K562 (cell line): ENCODE data around the gene MAP4. TPM values are rescaled to one million over a fixed set of nuclear protein-coding genes. Genes with fewer than 3 reads are reported as not detected.

Experiments used
- CHCHD3 ChIP-seq: fragments of 250-450 bp; sonication (Bioruptor Pico); IDR thresholded peaks from 2 replicates; pipeline ENCODE4 v2.1.2; 2022; ENCODE audit warnings: mild to moderate bottlenecking
- CREM ChIP-seq: IDR thresholded peaks from 2 replicates; pipeline ENCODE4 v1.6.1; 2014; ENCODE audit warnings: antibody characterized with exemption, low read depth
- ETV6 ChIP-seq, 3 experiments: fragments of 150-350 bp in 1 of 3; sonication (generic) in 1 of 3; formaldehyde crosslinking in 1 of 3; IDR thresholded peaks; 2 replicates each; pipeline versions ENCODE4 v1.6.1 to v1.8.0; 2014 to 2022; ENCODE audit warnings: borderline replicate concordance in 2 of 3, low read depth in 2 of 3, antibody characterized with exemption in 1 of 3, low read length in 1 of 3, mild to moderate bottlenecking in 1 of 3, missing genetic modification reagents in 1 of 3
- FOXA3 ChIP-seq, 2 experiments: fragments of 450-650 bp in 1 of 2; sonication (generic) in 1 of 2; formaldehyde crosslinking; IDR thresholded peaks in 1 of 2; conservative IDR thresholded peaks in 1 of 2; 2 replicates each; pipeline versions ENCODE4 v1.4.0 to v1.8.0; 2020 to 2022; ENCODE audit warnings: mild to moderate bottlenecking in 2 of 2, missing genetic modification reagents in 1 of 2
- FOXJ2 ChIP-seq: fragments of 200-800 bp; sonication (Bioruptor generic); IDR thresholded peaks from 2 replicates; pipeline ENCODE4 v1.6.1; 2016; ENCODE audit warnings: missing genetic modification characterization, missing compliant biosample characterization
- GABPB1 ChIP-seq: sonication (generic); formaldehyde crosslinking; IDR thresholded peaks from 2 replicates; pipeline ENCODE4 v1.8.0; 2022; ENCODE audit warnings: mild to moderate bottlenecking, missing genetic modification reagents
- HNRNPL ChIP-seq: fragments of 200-400 bp; formaldehyde crosslinking; IDR thresholded peaks from 2 replicates; pipeline ENCODE4 v1.6.1; 2017; ENCODE audit warnings: low read depth, mild to moderate bottlenecking, low read length
- ILF3 ChIP-seq: fragments of 450-650 bp; IDR thresholded peaks from 2 replicates; pipeline ENCODE4 v1.6.1; 2018; ENCODE audit warnings: antibody characterized with exemption, mild to moderate bottlenecking, moderate library complexity, borderline replicate concordance
- MXI1 ChIP-seq: IDR thresholded peaks from 2 replicates; pipeline ENCODE4 v1.6.1; 2011; ENCODE audit warnings: low read depth, mild to moderate bottlenecking, improper control_type of control experiment, low read length
- POLR2A ChIP-seq: fragments of 450-650 bp; conservative IDR thresholded peaks from 2 replicates; pipeline ENCODE4 v1.6.1; 2016
- RBFOX2 ChIP-seq: fragments of 200-400 bp; formaldehyde crosslinking; IDR thresholded peaks from 2 replicates; pipeline ENCODE4 v1.6.1; 2017; ENCODE audit warnings: low read depth, mild to moderate bottlenecking, low read length, moderate library complexity
- RBM25 ChIP-seq: fragments of 200-400 bp; formaldehyde crosslinking; IDR thresholded peaks from 2 replicates; pipeline ENCODE4 v1.6.1; 2018; ENCODE audit warnings: low read length, low read depth, moderate library complexity; ENCODE audit not compliant: severe bottlenecking
- SPI1 ChIP-seq: IDR thresholded peaks from 2 replicates; pipeline ENCODE4 v1.6.1; 2011; ENCODE audit warnings: low read depth, low read length, control low read depth, borderline replicate concordance
- YY1 ChIP-seq, 3 experiments: IDR thresholded peaks; 2 replicates each; pipeline ENCODE4 v1.6.1; 2011; ENCODE audit warnings: low read length in 2 of 3, mild to moderate bottlenecking in 2 of 3, moderate library complexity in 2 of 3, borderline replicate concordance in 1 of 3, control low read depth in 1 of 3, low read depth in 1 of 3; ENCODE audit not compliant: insufficient read depth in 3 of 3, insufficient replicate concordance in 2 of 3, control insufficient read depth in 1 of 3, insufficient read length in 1 of 3; ENCODE audit errors: extremely low read depth in 1 of 3
- polyA plus RNA-seq, 8 experiments: library from polyadenylated mRNA; depleted of rRNA in 4 of 8; stranded (reverse) in 5 of 8; unstranded in 3 of 8; fragments of >200 nt; fragmentation: Nextera tagmentation in 2 of 8; fragmentation: Illumina TruSeq in 1 of 8; extraction: Ambion mirVana in 2 of 8; extraction: Trizol in 1 of 8; gene quantifications; 2 replicates each; pipeline versions ENCODE4 v1.2.1 to v1.2.3, GENCODE V29; 2011 to 2014; ENCODE audit warnings: inconsistent platforms in 1 of 8, missing spikeins in 1 of 8
- total RNA-seq, 7 experiments: library from RNA; depleted of rRNA in 6 of 7; stranded (reverse); fragments of >200 nt in 6 of 7; fragmentation: Illumina TruSeq in 2 of 7; extraction: Trizol in 2 of 7; gene quantifications; 2 replicates each; pipeline versions ENCODE4 v1.2.1 to v1.2.3, GENCODE V29; 2011 to 2021; ENCODE audit warnings: low replicate concordance in 1 of 7
- TF ChIP-seq, protein P1 (sequence below): fragments of 250-450 bp; sonication (Bioruptor Pico); IDR thresholded peaks from 2 replicates; pipeline ENCODE4 v1.4.0; 2020
- TF ChIP-seq, protein P2 (sequence below), 2 experiments: fragments of 250-450 bp in 1 of 2; fragments of 450-650 bp in 1 of 2; sonication (Bioruptor Pico) in 1 of 2; IDR thresholded peaks; 2 replicates each; pipeline versions ENCODE4 v1.6.1 to v1.8.0; 2016 to 2021; ENCODE audit warnings: mild to moderate bottlenecking in 2 of 2, moderate library complexity in 2 of 2, missing compliant biosample characterization in 1 of 2, missing genetic modification characterization in 1 of 2

Gene MAP4
- total and polyA plus RNA-seq, 9 of the 15 experiments (the other 6 are each of a cell fraction or from before 2014, with no cell fraction given), result 13.3 to 141 (median 36.8) TPM

DNA sequence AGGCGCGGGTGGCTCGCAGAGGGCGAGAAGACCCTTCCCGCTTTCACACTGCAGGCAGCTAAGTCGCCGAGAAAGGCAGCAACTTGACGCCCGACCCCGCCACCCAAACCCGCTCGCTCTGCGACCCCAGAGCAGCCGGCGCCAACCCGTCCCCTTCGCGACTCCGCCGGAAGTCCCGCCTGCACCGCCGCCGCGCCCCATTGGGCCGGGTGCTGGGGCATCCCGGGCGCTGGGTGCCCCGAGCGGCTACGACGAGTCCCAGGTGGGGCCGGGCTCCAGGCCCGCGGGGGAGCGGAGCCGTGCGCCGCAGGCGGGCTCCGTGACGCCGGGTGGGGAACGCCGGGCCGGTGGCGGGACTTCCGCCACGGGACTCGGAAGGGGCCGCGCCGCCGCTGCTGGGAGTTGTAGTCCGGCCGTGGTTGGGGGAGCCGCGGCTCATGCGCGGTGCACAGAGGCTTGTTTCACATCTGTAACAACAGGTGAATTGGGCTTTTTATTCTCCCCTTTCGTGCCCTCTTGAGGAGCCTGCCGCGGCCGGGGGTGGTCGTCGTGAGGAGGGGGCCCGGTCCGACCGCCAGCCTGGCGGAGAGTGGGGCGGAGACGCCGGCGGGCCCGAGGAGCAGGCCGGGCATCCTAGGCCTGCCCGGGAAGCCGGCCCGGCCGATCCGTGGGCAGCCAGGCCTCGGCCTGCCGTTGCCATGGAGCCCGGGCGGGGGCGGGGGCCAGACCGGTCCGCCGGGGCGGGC is 213.3 kb downstream of the MAP4 start, which contains the start of gene DHX30 (continued):
- TF ChIP-seq, protein P1, sequence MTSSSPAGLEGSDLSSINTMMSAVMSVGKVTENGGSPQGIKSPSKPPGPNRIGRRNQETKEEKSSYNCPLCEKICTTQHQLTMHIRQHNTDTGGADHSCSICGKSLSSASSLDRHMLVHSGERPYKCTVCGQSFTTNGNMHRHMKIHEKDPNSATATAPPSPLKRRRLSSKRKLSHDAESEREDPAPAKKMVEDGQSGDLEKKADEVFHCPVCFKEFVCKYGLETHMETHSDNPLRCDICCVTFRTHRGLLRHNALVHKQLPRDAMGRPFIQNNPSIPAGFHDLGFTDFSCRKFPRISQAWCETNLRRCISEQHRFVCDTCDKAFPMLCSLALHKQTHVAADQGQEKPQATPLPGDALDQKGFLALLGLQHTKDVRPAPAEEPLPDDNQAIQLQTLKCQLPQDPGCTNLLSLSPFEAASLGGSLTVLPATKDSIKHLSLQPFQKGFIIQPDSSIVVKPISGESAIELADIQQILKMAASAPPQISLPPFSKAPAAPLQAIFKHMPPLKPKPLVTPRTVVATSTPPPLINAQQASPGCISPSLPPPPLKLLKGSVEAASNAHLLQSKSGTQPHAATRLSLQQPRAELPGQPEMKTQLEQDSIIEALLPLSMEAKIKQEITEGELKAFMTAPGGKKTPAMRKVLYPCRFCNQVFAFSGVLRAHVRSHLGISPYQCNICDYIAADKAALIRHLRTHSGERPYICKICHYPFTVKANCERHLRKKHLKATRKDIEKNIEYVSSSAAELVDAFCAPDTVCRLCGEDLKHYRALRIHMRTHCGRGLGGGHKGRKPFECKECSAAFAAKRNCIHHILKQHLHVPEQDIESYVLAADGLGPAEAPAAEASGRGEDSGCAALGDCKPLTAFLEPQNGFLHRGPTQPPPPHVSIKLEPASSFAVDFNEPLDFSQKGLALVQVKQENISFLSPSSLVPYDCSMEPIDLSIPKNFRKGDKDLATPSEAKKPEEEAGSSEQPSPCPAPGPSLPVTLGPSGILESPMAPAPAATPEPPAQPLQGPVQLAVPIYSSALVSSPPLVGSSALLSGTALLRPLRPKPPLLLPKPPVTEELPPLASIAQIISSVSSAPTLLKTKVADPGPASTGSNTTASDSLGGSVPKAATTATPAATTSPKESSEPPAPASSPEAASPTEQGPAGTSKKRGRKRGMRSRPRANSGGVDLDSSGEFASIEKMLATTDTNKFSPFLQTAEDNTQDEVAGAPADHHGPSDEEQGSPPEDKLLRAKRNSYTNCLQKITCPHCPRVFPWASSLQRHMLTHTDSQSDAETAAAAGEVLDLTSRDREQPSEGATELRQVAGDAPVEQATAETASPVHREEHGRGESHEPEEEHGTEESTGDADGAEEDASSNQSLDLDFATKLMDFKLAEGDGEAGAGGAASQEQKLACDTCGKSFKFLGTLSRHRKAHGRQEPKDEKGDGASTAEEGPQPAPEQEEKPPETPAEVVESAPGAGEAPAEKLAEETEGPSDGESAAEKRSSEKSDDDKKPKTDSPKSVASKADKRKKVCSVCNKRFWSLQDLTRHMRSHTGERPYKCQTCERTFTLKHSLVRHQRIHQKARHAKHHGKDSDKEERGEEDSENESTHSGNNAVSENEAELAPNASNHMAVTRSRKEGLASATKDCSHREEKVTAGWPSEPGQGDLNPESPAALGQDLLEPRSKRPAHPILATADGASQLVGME (CRISPR knock-in tag), result peak; percentile 78
- TF ChIP-seq HNRNPL (0 out of 2 replicates have a peak, but pooled peaks have one; percentile 68), GABPB1 (CRISPR knock-in tag) (peak; percentile 90), FOXA3 (CRISPR knock-in tag; conservative IDR thresholded peaks at IDR 0.05 in 1 of 2, IDR thresholded peaks at IDR 0.05 in 1 of 2) (peak in 1 of 2 experiments; percentile 73; a peak in 1 of 4 replicates), CHCHD3 (CRISPR knock-in tag) (no peak), YY1 (IDR thresholded peaks at IDR 0.05; ENCODE audit: borderline replicate concordance in 1 of 3, control insufficient read depth in 1 of 3, extremely low read depth in 1 of 3, insufficient read depth in 3 of 3, insufficient read length in 1 of 3, insufficient replicate concordance in 2 of 3, low read depth in 1 of 3, low read length in 2 of 3) (peak in 2 of 3 experiments; percentile 55 to 70), ETV6 (IDR thresholded peaks at IDR 0.05; ENCODE audit: borderline replicate concordance in 1 of 2, low read depth in 2 of 2, low read length in 1 of 2) (no peak), ETV6 (CRISPR knock-in tag; IDR thresholded peaks at IDR 0.05; ENCODE audit: borderline replicate concordance) (no peak), RBFOX2 (peak; percentile 91), RBM25 (peak; percentile 58), SPI1 (peak; percentile 25; the same call in 1 of the 2 replicates), ILF3 (peak; percentile 92; the same call in 1 of the 2 replicates), CREM (peak; percentile 84), FOXJ2 (peak; percentile 59; the same call in 1 of the 2 replicates), MXI1 (peak; percentile 41; the same call in 1 of the 2 replicates), POLR2A (peak; percentile 75)
- TF ChIP-seq, protein P2, sequence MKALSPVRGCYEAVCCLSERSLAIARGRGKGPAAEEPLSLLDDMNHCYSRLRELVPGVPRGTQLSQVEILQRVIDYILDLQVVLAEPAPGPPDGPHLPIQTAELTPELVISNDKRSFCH (CRISPR knock-in tag; IDR thresholded peaks at IDR 0.05), result no peak
- TF ChIP-seq, protein P2 (tag; IDR thresholded peaks at IDR 0.05), result peak; percentile 76
